Activated B cell treated with CpG ODN at 0.5 μM for 24 hours (primary cell): ENCODE results near the gene ARL3. TPM values are rescaled to one million over a fixed set of nuclear protein-coding genes. Genes with fewer than 3 reads are reported as not detected.

Source experiments
- ATAC-seq: fragments of 200-7000 bp; cut with Tn5 transposase; one replicate; pipeline ENCODE4 v1.10.0; 2021; ENCODE audit warnings: low read depth, mild to moderate bottlenecking, moderate library complexity
- CTCF ChIA-PET: fragments of 350-600 bp; sonication (Branson Sonifier 250); formaldehyde crosslinking; loops from one replicate; lab custom pipeline; 2021; ENCODE audit warnings: antibody characterized with exemption; lab: Charles Lee
- POLR2A ChIA-PET: fragments of 350-600 bp; sonication (Branson Sonifier 250); formaldehyde crosslinking; loops from one replicate; lab custom pipeline; 2021; ENCODE audit warnings: antibody characterized with exemption; lab: Charles Lee
- DNase-seq: peaks from one replicate; pipeline ENCODE4 v3.0.0; 2022
- H3K27ac Mint-ChIP-seq: one replicate; pipeline ENCODE4 v1.8.0; 2020; ENCODE audit warnings: mixed read lengths
- H3K27me3 Mint-ChIP-seq: one replicate; pipeline ENCODE4 v1.8.0; 2021; ENCODE audit warnings: mixed read lengths
- H3K36me3 Mint-ChIP-seq: one replicate; pipeline ENCODE4 v1.8.0; 2021; ENCODE audit warnings: low read depth, mixed read lengths
- H3K4me1 Mint-ChIP-seq: one replicate; pipeline ENCODE4 v1.8.0; 2021; ENCODE audit warnings: mixed read lengths
- H3K4me3 Mint-ChIP-seq: one replicate; pipeline ENCODE4 v1.8.0; 2020; ENCODE audit warnings: mild to moderate bottlenecking, mixed read lengths
- H3K9me3 Mint-ChIP-seq: one replicate; pipeline ENCODE4 v1.8.0; 2020; ENCODE audit warnings: mixed read lengths
- CTCF ChIP-seq: fragments of 200-600 bp; IDR thresholded peaks from one replicate; pipeline ENCODE4 v1.8.0; 2022; ENCODE audit warnings: antibody characterized with exemption, mild to moderate bottlenecking
- intact Hi-C: fragments of 100-400 bp; cut with micrococcal nuclease; formaldehyde crosslinking; loops from one replicate; pipeline ENCODE4 v1.15.1; 2024
- total RNA-seq: library from RNA; stranded (reverse); gene quantifications from 2 replicates; pipeline ENCODE4 v1.2.3, GENCODE V29; 2022

The ARL3 gene
- total RNA-seq, 1 donor from 2014 or later = 5.1 TPM

- H3K27me3 Mint-ChIP-seq = no peaks in the 10 kb centered on the region
- ChIA-PET POLR2A (interaction anchor here (0.5 to 2.1 kb wide), 3 partner anchors 8 to 37 kb away, joined by 3 to 9 read pairs (median 4); no protein-coding TSS in a partner anchor), CTCF (interaction anchor here (1.1 to 1.5 kb wide), 2 partner anchors 9 to 222 kb away, joined by 3 to 4 read pairs; no protein-coding TSS in a partner anchor)
Measured at GRCh38 chr10:102679596-102679995, 34.6 kb downstream of the ARL3 start.

GRCh38 chr10:102678842-102679289, 35.3 kb downstream of the ARL3 start:
- Mint-ChIP-seq H3K27me3 (no peaks in the 10 kb centered on the region), H3K9me3 (no peaks in the 10 kb centered on the region), H3K4me3 (no peak overlapping the region), H3K36me3 (peaks cover 9% of the 10 kb centered on the region), H3K27ac (no peak overlapping the region), H3K4me1 (peaks cover 34% of the 10 kb centered on the region)
- ChIA-PET POLR2A (interaction anchor here (1.2 to 2.1 kb wide), 2 partner anchors 33 to 37 kb away, joined by 8 to 9 read pairs; no protein-coding TSS in a partner anchor), CTCF (interaction anchor here (0.8 to 1.5 kb wide), 7 partner anchors 9 to 223 kb away, joined by 3 to 4 read pairs (median 3); no protein-coding TSS in a partner anchor)
- ATAC-seq = no peak
- DNase-seq = peak; percentile 34
- TF ChIP-seq CTCF = no peak
- intact Hi-C loops = loop anchor here (5.0 kb wide), 1 partner anchor 33 kb away; the partner anchor contains the start of genes ARL3 and SFXN2

More at GRCh38 chr10:102679596-102679995, 34.6 kb downstream of the ARL3 start:
- peaks cover 11% of the 10 kb centered on the region for H3K36me3 Mint-ChIP-seq
- H3K4me1 Mint-ChIP-seq = peaks cover 26% of the 10 kb centered on the region
- DNase-seq (no peak), ATAC-seq (no peak)
- no peak overlapping the region for H3K4me3 Mint-ChIP-seq
- TF ChIP-seq CTCF = no peak
- H3K9me3 Mint-ChIP-seq = no peaks in the 10 kb centered on the region
- no peak overlapping the region for H3K27ac Mint-ChIP-seq
- intact Hi-C loops = loop anchor here (5.0 kb wide), 1 partner anchor 33 kb away; the partner anchor contains the start of genes ARL3 and SFXN2

- ChIA-PET CTCF (interaction anchor here (1.0 to 1.4 kb wide), 4 partner anchors 32 to 224 kb away, joined by 3 read pairs; no protein-coding TSS in a partner anchor), POLR2A (interaction anchor here (1.2 to 2.1 kb wide), 2 partner anchors 32 to 36 kb away, joined by 8 to 9 read pairs; no protein-coding TSS in a partner anchor)
- TF ChIP-seq CTCF = no peak
- intact Hi-C loops = loop anchor here (5.0 kb wide), 1 partner anchor 34 kb away; the partner anchor contains the start of genes ARL3 and SFXN2
- no peaks in the 10 kb centered on the region for H3K27me3 Mint-ChIP-seq
- ATAC-seq (no peak), DNase-seq (no peak)
- no peaks in the 10 kb centered on the region for H3K9me3 Mint-ChIP-seq
- peaks cover 7% of the 10 kb centered on the region for H3K36me3 Mint-ChIP-seq
- no peak overlapping the region for H3K4me3 Mint-ChIP-seq
- peaks cover 42% of the 10 kb centered on the region for H3K4me1 Mint-ChIP-seq
- H3K27ac Mint-ChIP-seq = no peak overlapping the region
Measured at GRCh38 chr10:102678068-102678400, 36.2 kb downstream of the ARL3 start.

GRCh38 chr10:102677331-102678067, 36.7 kb downstream of the ARL3 start:
- Mint-ChIP-seq H3K27me3 (no peaks in the 10 kb centered on the region), H3K27ac (peak overlapping the region; percentile 31), H3K9me3 (no peaks in the 10 kb centered on the region), H3K4me1 (peaks cover 45% of the 10 kb centered on the region), H3K36me3 (peaks cover 7% of the 10 kb centered on the region), H3K4me3 (no peak overlapping the region)
- CTCF ChIA-PET = interaction anchor here (1.0 to 2.5 kb wide), 5 partner anchors 31 to 224 kb away, joined by 3 to 10 read pairs (median 3); partner anchors contain the start of gene TRIM8
- POLR2A ChIA-PET = interaction anchor here (1.0 to 4.4 kb wide), 4 partner anchors 11 to 35 kb away, joined by 3 to 78 read pairs (median 8); partner anchors contain the start of gene TRIM8
- no peak for TF ChIP-seq CTCF
- DNase-seq = no peak
- intact Hi-C loops = loop anchor here (2.0 to 5.0 kb wide), 2 partner anchors 31 to 35 kb away; partner anchors contain the start of genes ARL3 and SFXN2
- ATAC-seq = no peak
